Measurements from ENCODE around the gene ACR.
"Not testable (repeated sequence)": the region's sequence is repeated elsewhere in the genome, so short reads cannot be mapped to it uniquely, and the experiment has no call there.

Gene ACR

DNA sequence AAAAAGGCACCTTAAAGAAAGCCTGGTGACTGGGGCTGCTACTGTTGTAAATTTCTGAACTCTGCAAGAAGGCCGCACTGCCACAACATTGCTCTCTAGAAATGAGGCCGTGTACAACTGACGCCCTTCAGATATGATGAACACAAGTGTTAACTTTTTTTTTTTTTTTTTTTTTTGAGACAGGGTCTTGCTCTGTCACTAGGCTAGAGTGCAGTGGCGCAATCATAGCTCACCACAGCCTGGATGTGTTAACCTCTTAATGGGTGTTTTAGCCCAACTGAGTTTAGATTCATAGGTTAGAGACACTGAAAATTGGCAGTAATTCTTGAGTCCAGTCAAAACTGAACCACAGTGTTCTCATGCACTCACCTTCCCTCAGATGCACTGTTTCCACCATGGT, 42.2 kb downstream of the ACR start:
- not testable (repeated sequence) for DNase-seq (ENCODE audit: low read depth)

DNA sequence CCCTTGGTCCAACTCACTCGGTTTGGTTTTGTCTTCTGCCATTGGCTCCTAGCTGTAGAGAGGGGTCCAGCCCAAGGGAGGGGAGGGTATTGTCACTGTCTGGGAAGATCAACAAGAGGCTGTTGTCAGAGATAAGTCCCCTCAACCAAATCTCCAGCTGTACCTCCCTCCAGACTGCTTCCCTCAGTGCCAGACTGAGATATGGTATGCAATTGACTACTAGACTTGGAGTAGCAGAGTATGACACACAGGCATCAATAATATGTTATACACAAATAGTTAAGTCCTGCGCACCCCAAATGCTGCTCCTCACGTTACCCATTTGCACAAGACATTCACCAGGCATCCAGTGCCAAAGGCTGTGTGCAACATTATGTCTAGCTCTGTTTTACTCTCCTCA, 44.2 kb downstream of the ACR start:
- DNase-seq (ENCODE audit: low read depth), result peak; percentile 3

DNA sequence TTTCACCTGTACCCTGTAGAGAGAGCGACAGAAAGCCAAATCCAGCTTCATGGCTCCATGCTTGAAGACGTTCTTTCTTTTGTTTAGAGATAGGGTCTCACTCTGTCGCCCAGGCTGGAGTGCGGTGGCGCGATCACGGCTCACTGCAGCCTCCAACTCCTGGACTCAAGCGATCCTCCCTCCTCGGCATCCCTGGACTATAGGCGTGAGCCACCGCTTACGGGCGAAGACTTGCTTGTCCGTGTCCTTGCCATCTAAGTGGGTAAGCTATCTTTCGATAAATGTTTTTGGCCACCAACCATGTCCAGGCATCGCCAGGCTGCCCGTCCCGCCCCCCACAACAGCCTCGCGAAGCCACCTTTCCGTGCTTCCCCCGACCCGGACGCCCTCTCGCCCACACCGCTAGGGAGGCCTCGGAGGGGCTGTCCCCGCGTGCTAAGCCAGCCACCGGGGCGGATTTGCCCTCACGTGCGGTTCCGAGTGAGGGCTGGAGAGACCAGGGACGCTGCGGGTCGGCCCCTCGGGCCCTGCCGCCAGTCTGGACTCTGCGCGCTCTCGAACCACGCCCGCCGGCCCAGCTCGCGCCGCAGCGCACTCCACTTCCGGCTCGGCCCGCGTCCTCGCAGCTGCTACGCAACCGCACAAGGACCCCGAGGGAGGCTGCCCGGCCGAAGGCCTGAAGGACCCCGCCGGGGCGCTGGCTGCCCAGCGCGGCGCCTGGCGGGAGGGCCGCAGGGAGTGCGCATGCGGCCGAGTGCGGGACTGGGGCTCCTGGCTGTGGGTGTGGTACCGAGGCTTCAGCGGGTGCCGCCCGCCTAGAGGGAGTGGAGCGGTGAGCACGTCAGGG, 45.3 kb downstream of the ACR start, which contains the start of gene RABL2B:
Gene RABL2B, minus strand, starts transcription at position 604 of the 847 bp plus-strand sequence. CDS start 1,342 bp downstream, outside the sequence.
- DNase-seq (ENCODE audit: low read depth), result peak; percentile 91

DNA sequence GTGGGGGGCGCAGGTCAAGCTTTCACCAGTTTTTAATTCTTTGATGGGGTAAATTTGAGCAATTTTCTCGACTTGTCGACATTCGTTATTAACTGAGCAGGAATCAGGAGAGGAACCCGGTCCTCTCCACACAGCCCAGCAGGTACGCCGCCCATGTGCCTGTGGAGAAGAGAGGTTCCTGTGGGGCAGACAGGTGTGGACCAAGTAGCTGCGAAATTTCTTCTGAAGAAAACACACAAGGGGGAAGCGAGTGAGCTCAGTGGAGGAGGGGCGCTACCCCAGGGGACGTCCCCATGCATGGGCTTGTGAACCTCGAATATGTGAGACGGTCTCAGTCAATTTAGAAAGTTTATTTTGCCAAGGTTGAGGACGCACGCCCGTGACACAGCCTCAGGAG, 45.9 kb downstream of the ACR start:
- DNase-seq (ENCODE audit: low read depth), result not testable (repeated sequence)

DNA sequence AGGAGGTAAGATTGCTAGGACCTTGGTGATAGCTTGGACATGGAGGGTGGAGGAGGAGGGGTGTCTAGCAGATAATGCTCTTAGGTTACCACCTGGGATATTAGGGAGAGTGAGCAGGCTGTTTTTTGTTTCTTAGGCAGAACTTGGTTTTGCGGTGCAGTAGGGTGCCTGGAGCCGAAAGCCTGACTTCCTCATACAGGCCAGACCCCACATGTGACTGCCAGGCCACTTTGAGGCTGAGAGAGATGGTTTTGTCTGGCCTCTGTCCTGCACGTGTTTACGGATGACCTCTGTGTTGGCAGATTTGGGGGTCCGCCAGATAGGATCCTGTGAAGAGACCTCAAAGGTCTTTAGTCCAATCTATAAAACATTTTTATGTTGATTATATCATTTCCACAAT, 47.3 kb downstream of the ACR start:
- DNase-seq (ENCODE audit: low read depth), result not testable (repeated sequence)

DNA sequence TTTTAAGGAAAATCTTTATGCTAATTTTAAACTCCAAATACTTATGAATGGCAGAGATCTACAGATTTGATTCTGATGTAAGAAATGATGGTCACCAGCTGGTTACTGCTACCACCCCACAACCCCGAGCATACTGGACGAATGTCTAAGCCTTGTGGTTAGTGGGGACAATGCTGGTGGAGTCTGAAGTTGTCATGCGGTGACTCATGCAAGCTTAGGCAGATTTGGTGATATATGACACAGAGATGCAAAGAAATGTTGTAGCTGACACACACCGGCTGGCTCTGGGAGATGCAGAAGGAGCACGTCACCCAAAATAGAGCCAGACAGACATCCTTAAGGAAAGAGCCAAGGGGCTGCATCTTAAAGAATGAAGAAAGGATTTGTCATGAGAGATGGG, 48.9 kb downstream of the ACR start:
- not testable (repeated sequence) for DNase-seq (ENCODE audit: low read depth)
